Upper lobe of left lung (tissue), 4 donors: ENCODE measurements around the gene ZBTB7B.

ENCODE experiments used
- EP300 ChIP-seq, 4 donors: sonication (generic); formaldehyde crosslinking; IDR thresholded peaks; one replicate each; pipeline ENCODE4 v1.5.1; 2017; ENCODE audit warnings: antibody characterized with exemption in 4 of 4, control low read depth in 2 of 4
- POLR2A ChIP-seq, 4 donors: fragments of 450-650 bp; IDR thresholded peaks; one replicate each; pipeline ENCODE4 v1.5.1; 2016 to 2017; ENCODE audit warnings: antibody characterized with exemption in 4 of 4, mild to moderate bottlenecking in 2 of 4
- POLR2AphosphoS5 ChIP-seq, 2 donors: sonication (generic); formaldehyde crosslinking; IDR thresholded peaks; one replicate each; pipeline ENCODE4 v1.5.1; 2017; ENCODE audit warnings: antibody characterized with exemption in 2 of 2
- TF ChIP-seq, protein P1 (sequence below), 6 experiments: fragments of 450-650 bp in 4 of 6; fragments of 200-600 bp in 2 of 6; sonication (generic) in 2 of 6; IDR thresholded peaks; one replicate each; pipeline ENCODE4 v1.5.1; 2016 to 2019; ENCODE audit warnings: antibody characterized with exemption in 6 of 6

DNA sequence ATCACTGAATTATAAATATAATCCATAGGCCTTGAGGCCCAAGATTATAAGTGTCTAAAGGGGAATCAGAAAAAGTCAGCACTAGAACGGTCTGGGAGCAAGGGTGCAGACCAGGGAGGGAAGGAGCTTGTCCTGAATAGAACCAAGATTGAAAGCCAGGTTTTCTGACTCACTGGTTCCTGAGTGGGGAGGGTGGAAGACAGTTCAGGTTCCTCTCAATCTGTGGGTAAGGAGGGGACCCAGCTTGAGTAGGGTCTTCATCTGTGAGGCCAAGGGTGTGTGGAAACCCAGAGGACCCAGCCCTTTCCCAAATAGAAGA, 8.4 kb upstream of the ZBTB7B start:
- TF ChIP-seq POLR2AphosphoS5 (IDR thresholded peaks at IDR 0.05): no peak
- TF ChIP-seq, protein P1, sequence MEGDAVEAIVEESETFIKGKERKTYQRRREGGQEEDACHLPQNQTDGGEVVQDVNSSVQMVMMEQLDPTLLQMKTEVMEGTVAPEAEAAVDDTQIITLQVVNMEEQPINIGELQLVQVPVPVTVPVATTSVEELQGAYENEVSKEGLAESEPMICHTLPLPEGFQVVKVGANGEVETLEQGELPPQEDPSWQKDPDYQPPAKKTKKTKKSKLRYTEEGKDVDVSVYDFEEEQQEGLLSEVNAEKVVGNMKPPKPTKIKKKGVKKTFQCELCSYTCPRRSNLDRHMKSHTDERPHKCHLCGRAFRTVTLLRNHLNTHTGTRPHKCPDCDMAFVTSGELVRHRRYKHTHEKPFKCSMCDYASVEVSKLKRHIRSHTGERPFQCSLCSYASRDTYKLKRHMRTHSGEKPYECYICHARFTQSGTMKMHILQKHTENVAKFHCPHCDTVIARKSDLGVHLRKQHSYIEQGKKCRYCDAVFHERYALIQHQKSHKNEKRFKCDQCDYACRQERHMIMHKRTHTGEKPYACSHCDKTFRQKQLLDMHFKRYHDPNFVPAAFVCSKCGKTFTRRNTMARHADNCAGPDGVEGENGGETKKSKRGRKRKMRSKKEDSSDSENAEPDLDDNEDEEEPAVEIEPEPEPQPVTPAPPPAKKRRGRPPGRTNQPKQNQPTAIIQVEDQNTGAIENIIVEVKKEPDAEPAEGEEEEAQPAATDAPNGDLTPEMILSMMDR (IDR thresholded peaks at IDR 0.05): no peak
- TF ChIP-seq EP300 (IDR thresholded peaks at IDR 0.05): no peak
- TF ChIP-seq POLR2A (IDR thresholded peaks at IDR 0.05): no peak
